NCI-H510A (cell line): Measurements from ENCODE around the gene MAP6.
A peak's percentile ranks its signal among the peaks of the same experiment; 100 is the strongest.
"Not testable (repeated sequence)": the region's sequence is repeated elsewhere in the genome, so short reads cannot be mapped to it uniquely, and the experiment has no call there.

Source experiments
- DNase-seq: peaks from one replicate; lab custom pipeline; 2025; lab: John Stamatoyannopoulos, UW

The MAP6 gene

GRCh38 chr11:75668451-75669297 is at the start of gene MAP6:
Gene MAP6, minus strand, starts transcription at chr11:75669038. Its CDS starts 669 bp downstream, at chr11:75668369.
- peak; percentile 53 for DNase-seq

GRCh38 chr11:75717608-75718418 is 49.0 kb upstream of the MAP6 start, which contains the start of gene MOGAT2:
Gene MOGAT2, plus strand, starts transcription at chr11:75717838. Its CDS starts 51 bp downstream, at chr11:75717889.
- DNase-seq = no peak

- DNase-seq = no peak
Measured at GRCh38 chr11:75716659-75717058, 47.8 kb upstream of the MAP6 start.

GRCh38 chr11:75715688-75716087 is 46.9 kb upstream of the MAP6 start:
- DNase-seq = no peak

GRCh38 chr11:75714211-75714610 is 45.4 kb upstream of the MAP6 start:
- no peak for DNase-seq

GRCh38 chr11:75706260-75706729 is 37.5 kb upstream of the MAP6 start:
- peak; percentile 49 for DNase-seq

- no peak for DNase-seq
Measured at GRCh38 chr11:75705541-75705940, 36.7 kb upstream of the MAP6 start.

- no peak for DNase-seq
Measured at GRCh38 chr11:75703695-75704237, 34.9 kb upstream of the MAP6 start.

GRCh38 chr11:75700940-75701339 is 32.1 kb upstream of the MAP6 start:
- DNase-seq = no peak

- no peak for DNase-seq
Measured at GRCh38 chr11:75697906-75698581, 29.2 kb upstream of the MAP6 start.

GRCh38 chr11:75691804-75692203 is 23.0 kb upstream of the MAP6 start:
- DNase-seq = no peak

GRCh38 chr11:75689863-75690609 is 21.2 kb upstream of the MAP6 start:
- no peak for DNase-seq

- not testable (repeated sequence) for DNase-seq
Measured at GRCh38 chr11:75683856-75684255, 15.0 kb upstream of the MAP6 start.

GRCh38 chr11:75679566-75679965 is 10.7 kb upstream of the MAP6 start:
- DNase-seq = no peak

GRCh38 chr11:75678620-75679259 is 9.9 kb upstream of the MAP6 start:
- no peak for DNase-seq

GRCh38 chr11:75677909-75678308 is 9.1 kb upstream of the MAP6 start:
- no peak for DNase-seq

GRCh38 chr11:75677275-75677674 is 8.4 kb upstream of the MAP6 start:
- no peak for DNase-seq

GRCh38 chr11:75673977-75674582 is 5.2 kb upstream of the MAP6 start:
- DNase-seq = no peak

- peak; percentile 52 for DNase-seq
Measured at GRCh38 chr11:75667831-75668450, 897 bp downstream of the MAP6 start.
